ENCODE data around the gene DPH3. TPM values are rescaled to one million over a fixed set of nuclear protein-coding genes. Genes with fewer than 3 reads are reported as not detected.

Gene DPH3
- total RNA-seq, 1 experiment from 2014 or later, result 27.8 TPM

DNA sequence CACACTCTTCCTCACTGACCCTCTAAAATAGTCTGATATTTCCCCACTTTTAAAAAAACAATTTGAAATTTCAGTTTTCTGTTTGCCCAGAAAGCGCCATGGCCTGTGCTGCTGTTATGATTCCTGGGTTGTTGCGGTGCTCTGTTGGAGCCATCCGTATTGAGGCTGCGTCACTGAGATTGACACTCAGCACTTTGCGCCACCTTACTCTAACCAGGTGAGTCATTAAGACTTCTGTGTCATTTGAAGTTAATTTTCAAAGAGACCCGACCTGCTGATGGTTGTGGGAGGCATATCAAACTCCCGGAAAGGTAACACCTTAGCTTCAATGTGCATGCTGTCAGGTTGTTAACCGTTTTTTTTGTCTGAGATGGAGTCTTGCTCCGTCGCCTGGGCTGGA lies 6.1 kb upstream of the DPH3 start:
- H3K4me1 Mint-ChIP-seq, result peaks cover 13% of the 10 kb centered on the region
- ATAC-seq (no peak), DNase-seq (ENCODE audit: low spot score) (no peak)
- H3K36me3 Mint-ChIP-seq, result peaks cover 40% of the 10 kb centered on the region
- ChIA-PET CTCF (no interaction called here), POLR2A (no interaction called here)
- H3K27ac Mint-ChIP-seq, result no peak overlapping the region
- TF ChIP-seq NFE2L1 (CRISPR knock-in tag; IDR thresholded peaks at IDR 0.05) (no peak), ZSCAN18 (CRISPR knock-in tag; IDR thresholded peaks at IDR 0.05) (no peak), FOXP1 (CRISPR knock-in tag; IDR thresholded peaks at IDR 0.05; ENCODE audit: borderline replicate concordance) (no peak), ZNF281 (CRISPR knock-in tag; IDR thresholded peaks at IDR 0.05) (no peak), ZNF532 (CRISPR knock-in tag; IDR thresholded peaks at IDR 0.05; ENCODE audit: borderline replicate concordance) (no peak), MLX (CRISPR knock-in tag; IDR thresholded peaks at IDR 0.05) (no peak), SMAD3 (CRISPR knock-in tag; IDR thresholded peaks at IDR 0.05; ENCODE audit: borderline replicate concordance) (no peak), GABPB1 (CRISPR knock-in tag; IDR thresholded peaks at IDR 0.05) (no peak), AR (CRISPR knock-in tag; IDR thresholded peaks at IDR 0.05) (no peak)
- TF ChIP-seq, protein P1, sequence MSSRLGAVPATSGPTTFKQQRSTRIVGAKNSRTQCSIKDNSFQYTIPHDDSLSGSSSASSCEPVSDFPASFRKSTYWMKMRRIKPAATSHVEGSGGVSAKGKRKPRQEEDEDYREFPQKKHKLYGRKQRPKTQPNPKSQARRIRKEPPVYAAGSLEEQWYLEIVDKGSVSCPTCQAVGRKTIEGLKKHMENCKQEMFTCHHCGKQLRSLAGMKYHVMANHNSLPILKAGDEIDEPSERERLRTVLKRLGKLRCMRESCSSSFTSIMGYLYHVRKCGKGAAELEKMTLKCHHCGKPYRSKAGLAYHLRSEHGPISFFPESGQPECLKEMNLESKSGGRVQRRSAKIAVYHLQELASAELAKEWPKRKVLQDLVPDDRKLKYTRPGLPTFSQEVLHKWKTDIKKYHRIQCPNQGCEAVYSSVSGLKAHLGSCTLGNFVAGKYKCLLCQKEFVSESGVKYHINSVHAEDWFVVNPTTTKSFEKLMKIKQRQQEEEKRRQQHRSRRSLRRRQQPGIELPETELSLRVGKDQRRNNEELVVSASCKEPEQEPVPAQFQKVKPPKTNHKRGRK (CRISPR knock-in tag; IDR thresholded peaks at IDR 0.05; ENCODE audit: borderline replicate concordance), result no peak
- no peaks in the 10 kb centered on the region for H3K9me3 Mint-ChIP-seq
- no peak overlapping the region for H3K4me3 Mint-ChIP-seq
- no peaks in the 10 kb centered on the region for H3K27me3 Mint-ChIP-seq (ENCODE audit: low read depth)

DNA sequence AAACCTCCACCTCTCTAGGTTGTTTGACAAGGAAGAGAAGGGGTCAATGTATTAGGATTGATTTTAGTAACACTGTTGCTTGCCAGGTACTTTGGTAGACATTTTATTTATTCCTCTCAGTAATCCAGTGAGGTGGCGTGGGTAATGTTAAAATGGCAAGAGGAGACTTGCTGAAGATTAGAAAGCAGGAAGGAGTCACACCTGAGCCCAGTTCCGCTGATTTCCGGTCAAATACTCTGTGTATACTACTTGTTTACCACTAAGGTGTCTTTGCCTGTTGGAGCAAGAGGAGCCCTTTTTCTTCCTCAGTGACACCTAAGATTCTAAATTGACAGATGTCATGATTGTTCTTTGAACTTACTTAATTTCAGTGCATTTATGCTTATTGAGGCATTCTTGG lies 2.0 kb upstream of the DPH3 start:
- Mint-ChIP-seq H3K36me3 (peaks cover 19% of the 10 kb centered on the region), H3K9me3 (no peaks in the 10 kb centered on the region), H3K4me1 (peaks cover 19% of the 10 kb centered on the region), H3K4me3 (peak overlapping the region; percentile 99), H3K27me3 (ENCODE audit: low read depth) (no peaks in the 10 kb centered on the region; the same call in 1 of the 2 replicates), H3K27ac (no peak overlapping the region)
- DNase-seq (ENCODE audit: low spot score), result no peak
- CTCF ChIA-PET, result no interaction called here
- POLR2A ChIA-PET, result no interaction called here
- ATAC-seq, result no peak
- TF ChIP-seq ZNF425 (CRISPR knock-in tag; conservative IDR thresholded peaks at IDR 0.05) (no peak), NR2C2 (CRISPR knock-in tag; IDR thresholded peaks at IDR 0.05) (no peak), ELF4 (CRISPR knock-in tag; IDR thresholded peaks at IDR 0.05; ENCODE audit: low read depth) (no peak), CREM (CRISPR knock-in tag; IDR thresholded peaks at IDR 0.05) (no peak), GTF2I (CRISPR knock-in tag; conservative IDR thresholded peaks at IDR 0.05) (no peak), MYBL2 (CRISPR knock-in tag; IDR thresholded peaks at IDR 0.05) (no peak)
